Ammon's horn (tissue), 1 donor: ENCODE results near the gene CYP1B1.

Experiments used
- DNase-seq: peaks from one replicate; pipeline ENCODE4 v3.0.0-alpha.2; 2016; ENCODE audit warnings: low spot score

Gene CYP1B1

DNA sequence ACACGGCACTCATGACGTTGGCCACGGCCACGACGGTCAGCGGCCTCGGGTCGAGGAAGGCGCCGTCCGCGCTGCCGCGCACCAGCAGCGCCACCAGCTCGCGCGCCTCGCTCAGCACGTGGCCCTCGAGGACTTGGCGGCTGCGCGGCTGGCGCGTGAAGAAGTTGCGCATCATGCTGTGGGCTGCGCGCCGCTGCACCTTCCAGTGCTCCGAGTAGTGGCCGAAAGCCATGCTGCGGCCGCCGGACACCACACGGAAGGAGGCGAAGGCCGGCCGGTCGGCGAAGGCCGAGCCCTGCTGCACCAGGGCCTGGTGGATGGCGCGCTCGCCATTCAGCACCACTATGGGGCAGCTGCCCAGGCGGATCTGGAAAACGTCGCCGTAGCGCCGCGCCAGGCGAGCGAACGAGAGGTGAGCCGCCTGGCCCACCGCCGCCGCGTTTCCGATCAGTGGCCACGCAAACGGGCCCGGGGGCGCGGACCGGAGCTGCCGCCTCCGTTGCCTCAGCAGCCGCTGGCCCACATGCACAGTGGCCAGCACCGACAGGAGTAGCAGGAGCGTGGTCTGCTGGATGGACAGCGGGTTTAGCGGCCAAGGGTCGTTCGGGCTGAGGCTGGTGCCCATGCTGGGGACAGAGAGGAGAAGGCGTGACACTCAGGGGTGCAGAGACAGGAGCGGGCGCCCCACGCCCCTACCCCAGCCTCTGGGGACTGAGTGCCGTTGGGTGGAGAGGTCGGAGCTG, 1.0 kb downstream of the CYP1B1 start:
- DNase-seq = no peak

DNA sequence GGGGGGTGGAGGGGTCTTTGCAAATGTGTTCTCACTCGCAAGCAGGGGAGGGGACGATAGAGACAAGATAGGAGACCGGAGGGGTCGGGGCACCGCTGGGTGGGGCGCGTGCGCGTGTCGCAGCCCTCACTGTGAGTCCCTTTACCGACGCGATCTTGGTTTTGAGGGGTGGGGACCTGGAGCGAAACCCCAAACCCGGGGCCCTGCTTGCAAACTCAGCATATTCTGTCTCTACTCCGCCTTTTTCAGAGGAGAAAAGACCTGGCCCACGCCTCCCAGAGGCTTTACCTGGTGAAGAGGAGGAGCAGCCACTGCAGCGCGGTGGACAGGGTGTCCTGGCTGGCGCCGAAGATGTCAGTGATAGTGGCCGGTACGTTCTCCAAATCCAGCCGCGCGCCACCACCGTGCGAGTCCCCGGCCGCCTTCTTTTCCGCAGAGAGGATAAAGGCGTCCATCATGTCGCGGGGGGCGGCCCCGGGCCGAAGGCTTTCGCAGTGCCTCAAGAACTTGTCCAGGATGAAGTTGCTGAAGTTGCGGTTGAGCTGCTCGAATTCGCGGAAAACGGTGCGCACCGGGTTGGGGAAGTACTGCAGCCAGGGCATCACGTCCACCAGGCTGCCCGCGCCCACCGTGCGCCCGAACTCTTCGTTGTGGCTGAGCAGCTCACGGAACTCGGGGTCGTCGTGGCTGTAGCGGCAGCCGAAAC, 1.7 kb downstream of the CYP1B1 start:
- no peak for DNase-seq

DNA sequence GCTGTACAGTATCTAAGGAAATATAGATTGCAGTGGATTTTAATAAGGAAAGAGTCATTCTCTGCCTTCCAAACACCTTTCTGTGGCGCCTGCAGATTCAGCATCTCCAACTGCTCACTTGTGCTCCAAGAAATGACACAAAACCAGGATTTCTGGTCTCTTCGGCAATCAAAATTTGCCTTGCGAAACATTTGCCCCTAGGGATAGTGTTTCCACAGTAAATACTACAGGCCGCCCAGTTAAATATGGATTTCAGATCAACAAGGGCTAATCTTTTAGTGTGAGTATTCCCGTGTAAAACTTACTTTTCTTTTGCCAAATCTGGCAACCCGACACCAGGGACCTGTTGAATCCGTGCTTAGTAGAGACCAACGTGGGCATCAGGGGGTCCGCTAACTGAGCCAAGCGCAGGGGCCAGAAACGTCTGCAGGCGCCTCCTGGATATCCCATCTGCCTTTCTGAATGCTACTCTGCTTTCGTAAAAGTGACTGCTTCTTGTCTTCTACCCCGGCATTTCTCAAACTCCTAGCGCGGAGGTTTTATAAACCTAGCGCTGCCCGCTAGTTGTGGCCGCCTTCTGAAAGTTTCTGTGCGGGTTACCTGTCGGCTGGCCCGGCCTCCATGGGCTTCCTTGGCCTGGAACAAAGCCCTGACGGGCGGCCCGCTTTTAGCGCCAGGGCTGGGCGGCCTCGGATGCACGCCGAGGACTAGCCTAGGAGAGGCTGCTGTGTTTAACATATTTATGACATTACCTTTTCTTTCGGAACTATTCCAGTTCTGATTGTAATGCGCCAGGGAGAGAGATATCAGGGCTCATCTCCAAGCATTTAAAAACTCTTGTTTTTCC, 2.5 kb downstream of the CYP1B1 start:
- DNase-seq = no peak

DNA sequence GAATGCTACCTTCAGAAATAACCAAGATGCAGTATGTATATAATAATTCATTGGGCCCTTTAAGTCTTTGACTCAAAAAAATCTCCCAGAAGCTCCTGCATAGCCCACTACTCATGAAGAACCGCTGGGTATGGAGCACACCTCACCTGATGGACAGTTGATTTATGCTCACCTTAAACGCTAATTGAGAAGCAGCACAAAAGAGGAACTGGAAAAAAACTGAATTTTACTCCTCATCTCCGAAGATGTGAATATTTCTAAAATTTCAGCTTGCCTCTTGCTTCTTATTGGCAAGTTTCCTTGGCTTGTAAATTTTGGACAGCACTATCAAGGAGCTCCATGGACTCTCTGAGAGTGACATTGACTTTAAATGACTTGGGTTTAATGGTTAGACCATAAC, 5.5 kb downstream of the CYP1B1 start:
- no peak for DNase-seq

DNA sequence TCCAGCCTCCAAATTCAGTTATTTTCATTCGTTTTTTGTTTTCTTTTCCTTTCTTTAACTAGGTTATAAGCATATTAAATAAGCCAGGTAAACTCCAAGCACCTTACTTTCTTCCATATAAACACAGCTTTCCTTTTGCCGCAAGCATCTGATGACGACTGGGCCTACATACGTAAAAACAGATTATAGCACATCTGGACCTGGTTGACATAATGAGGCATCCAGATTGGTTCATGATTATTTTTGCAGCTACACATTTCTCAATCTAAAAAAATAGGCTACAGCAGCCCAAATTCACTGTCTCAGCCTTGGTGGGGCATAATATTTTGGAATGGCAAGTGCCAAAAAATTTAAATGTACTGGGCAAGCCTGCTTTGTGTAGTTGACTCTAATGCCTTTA, 7.7 kb downstream of the CYP1B1 start:
- DNase-seq = no peak

DNA sequence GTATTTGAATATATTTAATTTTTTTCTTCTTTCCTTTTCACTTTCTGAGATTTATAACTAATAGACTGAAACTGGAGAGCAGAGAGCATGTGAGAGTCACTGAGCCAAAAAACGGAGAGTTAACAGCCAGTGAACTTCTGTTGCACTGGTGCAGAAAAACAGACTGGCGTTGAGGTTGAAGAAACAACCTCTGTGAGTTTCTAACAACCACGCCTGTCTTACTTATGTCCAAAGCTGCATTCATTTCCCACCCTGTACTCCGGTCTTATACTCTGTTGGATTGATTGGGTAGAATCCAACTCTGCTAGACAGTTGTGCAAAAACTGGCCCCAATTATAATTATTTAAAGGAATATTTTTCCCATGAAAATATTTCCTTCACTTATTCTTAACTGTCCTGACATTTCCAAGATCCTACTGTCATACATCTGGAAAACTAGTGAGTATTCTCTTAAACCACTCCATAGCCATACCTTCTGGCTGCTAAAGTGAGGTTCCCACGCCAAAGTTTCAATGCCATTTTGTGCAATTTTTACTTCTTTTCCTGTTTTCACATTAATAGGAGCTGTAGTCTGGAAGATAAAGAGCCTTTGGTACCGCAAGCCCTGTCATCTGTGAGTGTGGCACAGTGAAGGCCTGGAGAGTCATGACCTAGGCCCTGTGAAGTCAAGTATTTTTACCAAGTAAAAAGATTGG, 9.4 kb downstream of the CYP1B1 start:
- no peak for DNase-seq

DNA sequence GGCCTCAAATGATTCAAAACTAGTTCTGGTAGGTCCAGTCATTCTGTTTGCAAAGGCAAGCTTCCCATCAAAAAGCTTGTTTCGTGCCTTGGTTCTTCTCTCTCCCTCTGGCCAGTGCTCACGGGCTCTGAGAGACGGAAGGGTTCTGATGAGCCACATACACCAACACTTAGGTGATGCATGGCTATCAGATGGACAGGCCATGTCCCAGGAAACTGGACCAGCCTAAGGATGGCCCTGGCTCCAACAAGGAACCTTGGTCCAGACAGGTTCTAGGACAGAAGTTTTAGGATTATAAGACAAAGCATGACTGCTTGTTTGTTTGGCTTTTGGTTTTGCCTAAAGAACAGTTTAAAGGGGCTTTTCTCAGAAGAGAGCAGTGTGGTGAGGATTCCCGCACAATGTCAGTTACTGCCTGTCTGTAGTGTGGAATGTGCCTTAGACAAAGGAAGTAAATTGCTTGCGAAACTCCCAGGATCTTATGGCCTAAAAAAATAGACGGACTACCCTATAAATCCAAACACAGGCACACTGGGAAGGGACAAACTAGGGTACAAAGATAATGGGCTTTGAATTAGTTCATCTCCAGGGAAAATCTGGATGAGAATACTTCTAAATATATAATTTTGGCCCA, 10.3 kb downstream of the CYP1B1 start:
- DNase-seq = no peak

DNA sequence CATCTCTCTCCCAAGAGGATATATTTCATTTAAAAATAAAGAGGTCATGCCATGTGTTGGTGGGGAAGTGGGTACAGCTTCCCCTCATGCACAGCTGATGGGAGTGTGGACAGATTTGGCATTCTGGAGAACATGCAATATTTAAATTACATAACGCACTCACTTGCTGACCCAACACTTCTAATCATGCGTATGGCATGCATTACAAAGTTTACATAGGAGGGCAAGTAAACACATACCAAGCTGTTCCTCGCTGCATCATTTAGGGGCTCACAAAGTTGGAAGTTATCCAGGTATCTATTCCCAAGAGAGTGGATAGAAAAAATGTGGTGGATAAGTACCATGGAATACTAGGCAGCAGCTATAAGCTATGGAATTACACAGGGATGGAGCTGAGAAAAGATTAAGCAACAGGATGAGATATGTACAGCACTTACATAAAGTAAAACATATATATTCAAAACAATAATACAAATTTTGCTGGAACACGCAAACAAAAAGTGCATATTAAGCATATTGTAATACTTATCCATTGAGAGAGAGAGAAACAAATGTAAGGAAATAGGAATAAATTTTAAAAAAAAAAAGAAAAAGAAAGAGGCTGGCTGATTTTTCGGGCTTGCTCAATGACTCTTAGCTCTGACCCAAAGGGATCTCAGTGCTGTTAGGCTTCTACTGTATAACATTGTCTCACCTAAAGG, 11.0 kb downstream of the CYP1B1 start:
- DNase-seq = no peak

DNA sequence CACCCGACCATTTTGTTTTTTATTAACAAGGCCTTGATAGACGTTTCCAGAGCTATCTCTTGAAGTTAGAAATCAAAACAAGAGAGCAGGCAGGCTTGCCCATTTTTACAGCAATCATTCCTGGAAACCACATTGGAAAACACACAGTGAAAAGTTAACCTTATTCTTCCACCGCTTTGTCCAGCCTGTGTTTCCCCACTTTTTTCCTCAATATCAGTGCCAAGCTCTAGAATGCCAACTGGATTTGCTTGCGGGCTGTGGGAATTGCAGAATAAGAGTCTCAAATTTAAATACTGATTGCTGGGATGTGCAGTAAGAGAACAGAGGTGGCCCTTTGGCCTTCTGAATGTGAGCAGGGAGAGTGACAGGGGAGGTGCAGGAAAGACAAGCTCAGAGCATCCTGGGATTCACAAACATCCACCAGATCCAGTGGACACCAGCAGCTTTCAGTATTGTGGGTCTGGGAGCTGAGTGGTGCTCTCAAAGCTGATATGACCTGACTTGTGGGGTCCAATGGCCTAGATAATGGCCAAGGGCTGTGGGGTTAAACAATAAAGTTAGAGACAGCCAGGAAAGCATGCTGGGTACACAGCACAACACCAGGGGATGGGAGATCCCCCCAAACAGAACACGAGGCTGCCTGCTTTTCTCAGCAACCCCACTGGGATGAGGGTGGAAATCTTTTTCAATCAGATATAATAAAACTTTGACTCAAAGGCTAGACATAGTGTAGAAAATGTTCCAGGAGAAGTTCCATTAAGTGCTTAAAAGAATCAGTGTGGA, 15.5 kb downstream of the CYP1B1 start:
- no peak for DNase-seq

DNA sequence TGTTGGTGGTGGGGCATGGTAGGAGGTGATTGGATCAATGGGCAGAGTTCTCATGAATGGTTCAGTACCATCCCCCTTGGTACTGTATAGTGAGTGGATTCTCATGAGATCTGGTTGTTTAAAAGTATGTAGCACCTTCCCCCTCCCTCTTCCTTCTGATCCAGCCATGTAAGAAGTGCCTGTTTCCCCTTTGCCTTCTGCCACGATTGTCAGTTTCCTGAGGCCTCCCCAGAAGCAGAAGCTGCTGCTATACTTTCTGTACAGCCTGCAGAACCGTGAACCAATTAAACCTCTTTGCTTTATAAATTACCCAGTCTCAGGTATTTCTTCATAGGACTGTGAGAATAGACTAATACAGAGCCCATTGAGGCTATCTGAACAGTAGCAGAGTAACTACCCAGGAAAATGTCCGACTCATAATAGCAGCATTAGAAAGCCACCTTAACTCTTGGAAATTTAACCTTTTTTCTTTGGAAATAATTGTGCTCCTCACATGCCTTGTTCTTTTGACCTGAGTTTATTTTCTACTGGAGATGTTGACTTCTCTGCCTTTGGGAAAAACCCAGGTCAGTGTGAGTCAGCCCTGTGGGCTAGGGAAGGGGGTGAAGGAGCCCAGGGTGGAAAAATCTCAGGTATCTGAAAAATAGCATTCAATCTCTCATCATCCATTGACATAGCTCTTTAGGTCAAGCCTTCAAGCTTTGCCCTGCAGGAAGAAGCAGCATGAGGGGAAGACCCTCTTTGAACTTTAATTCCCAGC, 18.1 kb downstream of the CYP1B1 start:
- DNase-seq = no peak

DNA sequence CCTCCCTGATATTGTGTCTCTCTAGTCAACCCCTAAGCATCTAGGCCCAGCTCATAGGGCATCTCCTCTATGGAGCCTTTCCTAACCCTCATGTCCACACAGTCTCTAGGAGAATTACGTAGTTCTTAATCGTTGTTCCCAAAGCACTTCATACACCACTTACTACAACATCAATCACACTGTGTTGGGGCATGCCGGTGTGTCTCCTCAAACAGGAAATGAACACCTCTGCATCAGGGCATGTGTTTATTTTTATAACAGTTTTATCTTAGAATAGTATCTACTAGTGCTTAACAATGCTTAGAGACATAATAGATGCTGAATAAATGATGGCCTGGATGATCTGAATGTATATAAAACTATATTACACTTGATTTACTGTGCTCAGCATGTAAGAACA, 19.7 kb downstream of the CYP1B1 start:
- no peak for DNase-seq

DNA sequence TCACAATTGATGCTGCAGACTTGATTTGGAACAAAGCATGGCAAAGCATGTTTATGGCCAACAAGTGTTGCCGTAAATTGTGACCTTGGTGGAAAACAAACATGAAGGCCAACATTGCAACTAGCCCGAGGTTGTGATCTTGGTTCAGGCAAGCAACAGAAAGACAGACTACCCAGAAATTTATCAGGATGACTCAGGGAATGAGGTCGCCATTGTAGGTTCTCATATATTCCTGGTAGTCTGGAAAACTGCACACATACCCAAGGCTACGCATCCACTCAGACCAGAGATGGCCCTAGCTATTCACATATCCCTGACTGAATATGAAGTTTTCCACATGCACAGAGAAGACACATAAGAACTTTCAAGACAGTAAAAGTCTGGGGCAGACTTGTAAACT, 30.1 kb downstream of the CYP1B1 start:
- DNase-seq = no peak

DNA sequence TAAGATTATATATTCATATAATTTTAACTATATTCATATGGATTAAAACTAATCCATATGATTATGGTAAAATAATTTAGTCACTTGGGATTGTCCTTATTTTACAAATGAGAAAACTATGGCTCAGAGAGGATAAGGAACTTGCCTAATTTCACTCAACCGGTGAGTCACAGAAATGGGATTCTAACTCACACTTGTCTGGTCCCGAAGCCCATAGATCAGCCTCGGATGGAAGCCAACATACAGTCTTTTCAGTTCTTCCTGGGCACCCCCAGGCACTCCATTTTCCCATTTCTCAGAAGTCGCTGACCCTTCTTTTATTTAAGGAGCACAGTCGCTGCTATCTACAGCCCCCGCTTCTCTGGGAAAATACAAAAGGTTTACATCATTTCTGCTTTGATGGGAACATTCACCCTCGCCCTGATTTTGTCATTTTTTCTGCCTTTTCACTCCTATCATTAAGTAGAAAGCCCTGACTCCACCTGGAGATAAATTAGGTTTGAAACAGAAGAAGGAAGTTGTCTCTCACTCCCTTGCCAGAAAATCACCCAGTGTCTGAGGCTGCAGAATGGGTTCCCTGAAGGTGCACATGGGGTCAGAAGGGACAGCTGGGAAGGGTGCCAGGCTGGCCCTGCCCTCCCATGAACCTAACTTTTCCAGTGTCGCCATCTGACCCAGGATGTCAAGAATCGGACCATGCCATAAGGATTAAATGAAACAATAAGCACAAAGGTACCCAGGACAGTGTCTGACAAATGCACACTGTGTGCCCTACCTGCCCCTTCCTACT, 36.6 kb downstream of the CYP1B1 start:
- no peak for DNase-seq

DNA sequence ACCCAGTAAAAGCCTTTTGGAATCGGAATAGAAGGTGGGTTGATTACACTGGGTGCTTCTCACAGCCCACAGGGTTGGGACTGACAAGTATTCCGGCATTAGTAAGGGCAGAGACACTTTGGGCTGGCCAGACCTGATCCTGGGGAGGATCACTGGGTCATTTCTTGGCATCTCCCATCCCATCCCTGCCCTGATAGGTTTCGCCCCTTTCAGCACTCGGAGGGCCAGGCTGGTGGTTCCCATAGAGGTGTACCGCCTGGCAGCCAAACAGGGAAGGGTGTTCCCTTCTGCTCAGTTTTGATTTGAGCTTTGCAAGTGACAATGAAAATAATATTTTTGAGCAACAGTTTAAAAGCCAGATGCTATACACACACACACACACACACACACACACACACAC, 37.3 kb downstream of the CYP1B1 start:
- peak; percentile 22 for DNase-seq

DNA sequence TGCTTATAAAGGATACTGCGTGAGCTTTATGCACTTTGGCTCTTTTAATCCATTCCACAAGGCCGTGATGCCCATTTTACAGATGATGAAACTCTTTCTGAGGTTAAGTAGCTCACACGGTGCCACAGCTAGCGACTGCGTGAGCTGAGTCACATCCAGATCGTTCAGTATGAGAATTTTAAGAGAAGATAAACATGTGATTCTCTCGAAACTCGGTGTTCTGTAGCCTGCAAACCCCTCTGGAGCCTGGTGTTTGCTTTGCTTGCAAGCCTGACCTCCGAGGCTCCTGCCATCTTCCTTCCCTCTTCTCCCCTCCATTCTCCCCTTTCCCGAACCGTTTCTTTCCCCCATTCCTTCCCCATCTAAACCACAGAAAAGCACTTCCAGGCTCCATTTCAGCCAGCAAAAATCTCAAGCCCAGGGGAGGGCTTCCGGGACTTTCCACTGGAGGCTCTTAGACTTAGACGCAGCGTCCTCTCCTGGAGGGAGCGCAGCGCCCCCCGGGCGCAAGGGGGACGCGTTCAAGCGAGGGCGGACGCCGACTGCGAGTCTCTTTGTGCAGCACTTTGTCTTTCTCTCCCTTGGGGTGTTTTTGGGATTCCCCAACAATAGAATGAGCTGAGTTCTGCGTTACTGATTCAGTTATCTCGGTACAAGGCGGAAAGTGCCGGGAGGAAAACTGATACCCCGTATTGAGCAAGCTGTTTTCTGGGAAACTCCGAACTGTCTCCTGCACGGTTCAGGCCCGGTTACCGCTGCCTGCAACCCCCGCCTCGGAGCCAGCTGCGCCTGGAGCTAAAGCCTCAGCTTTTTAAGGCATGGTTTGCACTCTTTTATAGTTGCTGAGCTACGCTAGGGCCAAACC, 38.0 kb downstream of the CYP1B1 start:
- peak; percentile 15 for DNase-seq

DNA sequence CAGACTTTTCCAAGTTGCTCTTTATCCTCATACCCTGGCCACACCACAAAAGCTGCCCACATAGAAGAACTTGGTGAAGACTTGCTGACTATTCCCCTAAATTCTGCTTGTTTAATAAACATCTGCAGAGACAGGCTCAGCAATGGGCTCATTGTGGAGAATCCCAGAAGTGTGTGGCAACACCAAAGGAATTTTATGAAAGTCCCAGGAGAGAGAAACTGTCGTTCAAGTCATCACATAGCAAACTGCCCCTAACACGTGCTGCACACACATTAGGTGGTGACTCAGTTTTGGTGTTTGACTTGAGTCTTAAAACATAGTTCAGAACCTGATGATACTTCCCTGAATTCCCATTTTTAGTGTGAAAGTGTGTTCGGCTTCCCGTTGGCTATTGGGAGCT, 38.6 kb downstream of the CYP1B1 start:
- no peak for DNase-seq

DNA sequence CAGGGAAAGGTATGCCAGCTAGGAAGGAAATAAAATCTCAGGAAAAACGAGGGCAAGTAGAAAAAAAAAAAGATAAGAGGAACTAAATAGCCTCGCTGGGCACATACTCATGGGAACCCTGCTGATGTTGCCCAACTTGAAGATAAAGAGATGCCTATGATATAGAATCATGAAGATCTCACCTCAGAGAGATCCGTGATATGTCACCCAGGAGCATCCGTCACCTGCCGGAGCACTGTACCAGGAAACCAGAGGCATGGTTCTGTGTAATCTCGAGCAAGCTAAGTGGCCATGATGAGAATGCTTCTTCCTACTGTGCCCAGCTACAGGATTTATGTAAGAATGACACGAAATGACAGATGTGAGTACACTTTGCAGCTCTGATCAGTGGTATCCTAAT, 40.0 kb downstream of the CYP1B1 start:
- DNase-seq = no peak

DNA sequence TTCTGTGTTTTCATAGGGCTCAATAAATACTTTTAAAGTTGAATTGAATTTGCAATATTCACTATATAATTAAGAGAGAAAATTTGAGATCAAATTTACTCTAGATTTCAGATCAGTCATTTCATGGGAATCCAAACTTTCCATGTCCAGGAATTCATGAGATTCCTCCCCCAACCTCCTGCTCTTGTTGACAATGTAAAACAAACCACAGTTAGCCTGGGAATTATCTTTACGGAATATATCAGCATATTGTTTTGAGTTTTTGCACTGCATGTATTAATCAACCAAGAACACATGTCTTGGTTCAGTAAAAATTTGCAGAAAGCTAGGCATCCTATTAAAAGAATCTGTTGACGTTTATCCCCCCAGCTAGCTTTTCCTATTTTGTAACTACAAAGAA, 42.3 kb downstream of the CYP1B1 start:
- DNase-seq = no peak
